A673 (cell line): Measurements from ENCODE around the gene FBXL22. TPM values are rescaled to one million over a fixed set of nuclear protein-coding genes. Genes with fewer than 3 reads are reported as not detected.

ENCODE experiments used
- BruUV-seq: library from RNA; stranded (reverse); fragments of 400-500 nt; replicated peaks from 2 replicates; lab custom pipeline; 2021; lab: Mats Ljungman, UMichigan
- CTCF ChIA-PET: fragments of 300-600 bp; sonication (Branson Sonifier 250); formaldehyde crosslinking; loops from one replicate; lab custom pipeline; 2022; ENCODE audit warnings: antibody characterized with exemption; lab: Charles Lee
- POLR2A ChIA-PET: fragments of 300-600 bp; sonication (Branson Sonifier 250); formaldehyde crosslinking; loops from one replicate; lab custom pipeline; 2022; ENCODE audit warnings: antibody characterized with exemption; ENCODE audit not compliant: low non-redundant PET; lab: Charles Lee
- DNase-seq: peaks from one replicate; pipeline ENCODE4 v3.0.0-alpha.2; 2015; ENCODE audit warnings: low spot score
- H3K27ac ChIP-seq: fragments of 200-600 bp; sonication (generic); 2 replicates; pipeline ENCODE4 v1.5.1; 2016; ENCODE audit warnings: mixed run types, low read depth, mild to moderate bottlenecking, mixed read lengths, antibody characterized with exemption, low read length; ENCODE audit not compliant: poor library complexity, severe bottlenecking
- H3K27me3 ChIP-seq: fragments of 200-600 bp; sonication (generic); replicated peaks from 2 replicates; pipeline ENCODE4 v1.6.1; 2017; ENCODE audit warnings: mixed run types, low read depth, mild to moderate bottlenecking, mixed read lengths, antibody characterized with exemption, low read length; ENCODE audit not compliant: insufficient read depth, poor library complexity
- H3K36me3 ChIP-seq: fragments of 200-600 bp; sonication (generic); 2 replicates; pipeline ENCODE4 v1.6.1; 2016; ENCODE audit warnings: mixed run types, mild to moderate bottlenecking, mixed read lengths, antibody characterized with exemption, low read length; ENCODE audit not compliant: insufficient read depth, poor library complexity, severe bottlenecking
- H3K4me1 ChIP-seq: fragments of 200-600 bp; sonication (generic); 2 replicates; pipeline ENCODE4 v1.6.1; 2017; ENCODE audit warnings: mixed run types, mild to moderate bottlenecking, mixed read lengths, antibody characterized with exemption, low read length; ENCODE audit not compliant: insufficient read depth, poor library complexity, severe bottlenecking
- H3K4me3 ChIP-seq: fragments of 200-600 bp; sonication (generic); 2 replicates; pipeline ENCODE4 v1.5.1; 2016; ENCODE audit warnings: low read depth, mixed run types, mild to moderate bottlenecking, mixed read lengths, low read length; ENCODE audit not compliant: poor library complexity, severe bottlenecking
- H3K9me3 ChIP-seq: fragments of 200-600 bp; sonication (generic); 2 replicates; pipeline ENCODE4 v1.6.1; 2016; ENCODE audit warnings: mixed run types, low read depth, mild to moderate bottlenecking, mixed read lengths, antibody characterized with exemption, low read length; ENCODE audit not compliant: poor library complexity, severe bottlenecking
- CTCF ChIP-seq: fragments of 300-800, 200-600 bp; sonication (generic); conservative IDR thresholded peaks from 2 replicates; pipeline ENCODE4 v1.5.1; 2017; ENCODE audit warnings: low read depth, mild to moderate bottlenecking, antibody characterized with exemption, low read length, moderate library complexity, mixed read lengths
- EZH2 ChIP-seq: fragments of 200-600 bp; sonication (generic); IDR thresholded peaks from 2 replicates; pipeline ENCODE4 v1.6.1; 2017; ENCODE audit warnings: borderline replicate concordance, low read depth, mild to moderate bottlenecking, mixed read lengths, antibody characterized with exemption, low read length; ENCODE audit not compliant: poor library complexity, severe bottlenecking
- intact Hi-C: fragments of 100-400 bp; cut with micrococcal nuclease; formaldehyde crosslinking; loops from one replicate; pipeline ENCODE4 v1.10.0; 2022; ENCODE audit not compliant: unreplicated experiment
- total RNA-seq: library from RNA; stranded (reverse); gene quantifications from 2 replicates; pipeline ENCODE4 v1.2.3, GENCODE V29; 2021

Gene FBXL22
- total RNA-seq, 1 experiment from 2014 or later, result 0.52 TPM

DNA sequence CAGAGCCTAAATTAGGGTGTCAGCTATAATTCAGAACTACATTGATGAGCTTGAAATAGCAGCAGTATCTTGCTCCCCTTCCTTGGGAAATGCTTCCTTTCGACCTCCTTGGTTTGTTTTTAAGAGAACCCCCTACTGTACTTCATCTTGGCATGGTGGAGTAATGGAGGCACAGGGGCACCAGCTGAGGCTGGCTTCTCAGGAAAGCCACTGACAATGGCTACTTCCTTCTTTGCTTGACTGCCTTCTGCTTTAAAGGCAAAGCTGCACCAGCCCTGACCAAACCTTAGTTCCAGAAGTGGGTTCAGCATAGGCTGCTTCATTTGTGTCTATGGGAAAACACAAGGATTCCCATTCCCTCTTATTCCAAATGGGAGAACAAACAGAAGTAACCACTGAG, 1.5 kb upstream of the FBXL22 start:
- POLR2A ChIA-PET, result no interaction called here
- no peak overlapping the region for H3K27ac ChIP-seq
- H3K36me3 ChIP-seq, result peaks cover 21% of the 10 kb centered on the region
- H3K27me3 ChIP-seq, result no peaks in the 10 kb centered on the region
- no peak overlapping the region for H3K4me3 ChIP-seq
- no peak for DNase-seq
- intact Hi-C loops, result loop anchor here (5.0 kb wide), 1 partner anchor 108 kb away; no protein-coding TSS in a partner anchor
- BruUV-seq, result no TSS peak
- CTCF ChIA-PET, result no interaction called here
- no peak for TF ChIP-seq CTCF
- TF ChIP-seq EZH2, result no peak
- no peaks in the 10 kb centered on the region for H3K9me3 ChIP-seq
- H3K4me1 ChIP-seq, result peaks cover 12% of the 10 kb centered on the region

DNA sequence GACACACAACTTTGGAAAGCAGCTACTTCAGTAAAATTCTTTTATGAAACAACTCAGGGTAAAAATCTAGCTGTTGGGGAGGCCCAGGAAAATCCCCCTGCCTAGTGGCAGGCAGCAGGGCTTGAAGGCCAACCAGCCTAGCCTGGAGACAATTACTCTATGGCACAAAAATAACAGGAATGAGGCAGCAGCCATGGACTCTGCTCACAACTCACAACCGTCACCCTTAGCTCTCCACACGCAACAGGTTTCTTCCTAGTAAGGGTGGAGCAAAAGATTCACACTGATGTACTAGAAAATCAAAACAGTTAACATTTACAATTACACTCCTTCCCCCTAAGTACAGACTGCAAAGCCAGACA, 530 bp upstream of the FBXL22 start:
- TF ChIP-seq EZH2, result no peak
- no peak for TF ChIP-seq CTCF
- H3K27me3 ChIP-seq, result no peaks in the 10 kb centered on the region
- no peak for DNase-seq
- H3K9me3 ChIP-seq, result no peaks in the 10 kb centered on the region
- ChIA-PET POLR2A (interaction anchor here (0.6 kb wide), 1 partner anchor 1813 kb away, joined by 4 read pairs; no protein-coding TSS in a partner anchor), CTCF (interaction anchor here (0.6 kb wide), 1 partner anchor 130 kb away, joined by 6 read pairs; no protein-coding TSS in a partner anchor)
- no TSS peak for BruUV-seq
- peaks cover 12% of the 10 kb centered on the region for H3K36me3 ChIP-seq
- intact Hi-C loops, result loop anchor here (5.0 kb wide), 1 partner anchor 109 kb away; no protein-coding TSS in a partner anchor
- peaks cover 12% of the 10 kb centered on the region for H3K4me1 ChIP-seq
- H3K27ac ChIP-seq, result no peak overlapping the region
- H3K4me3 ChIP-seq, result no peak overlapping the region

DNA sequence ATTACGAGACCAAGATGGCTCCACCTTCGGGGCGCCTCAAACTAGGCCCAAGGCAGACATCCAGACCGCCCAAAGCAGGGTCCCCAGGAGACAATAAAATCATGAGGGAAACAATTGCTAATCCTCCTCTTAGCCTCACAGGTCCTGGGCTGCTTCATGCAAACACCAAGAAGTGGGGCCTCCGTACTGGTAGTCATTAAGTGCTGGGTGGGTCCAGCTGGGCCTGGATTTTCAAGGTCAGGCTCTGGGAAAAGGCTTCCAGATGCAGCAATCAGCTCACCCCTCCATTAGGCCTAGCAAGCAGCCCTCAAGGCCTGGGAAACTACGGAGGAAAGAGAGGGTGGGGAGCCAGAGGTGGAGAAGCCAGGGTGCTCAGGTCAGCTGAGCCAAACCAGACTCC, 634 bp downstream of the FBXL22 start:
- intact Hi-C loops, result loop anchor here (5.0 kb wide), 1 partner anchor 111 kb away; no protein-coding TSS in a partner anchor
- H3K4me1 ChIP-seq, result peaks cover 17% of the 10 kb centered on the region
- peaks cover 6% of the 10 kb centered on the region for H3K36me3 ChIP-seq
- no peak overlapping the region for H3K27ac ChIP-seq
- no peak overlapping the region for H3K4me3 ChIP-seq
- no peaks in the 10 kb centered on the region for H3K9me3 ChIP-seq
- ChIA-PET POLR2A (no interaction called here), CTCF (no interaction called here)
- H3K27me3 ChIP-seq, result no peaks in the 10 kb centered on the region
- DNase-seq, result no peak
- no TSS peak for BruUV-seq
- no peak for TF ChIP-seq CTCF
- no peak for TF ChIP-seq EZH2
